Measurements from ENCODE around the gene FOXB1. TPM values are rescaled to one million over a fixed set of nuclear protein-coding genes. Genes with fewer than 3 reads are reported as not detected.
A peak's percentile ranks its signal among the peaks of the same experiment; 100 is the strongest.

The FOXB1 gene
- polyA plus RNA-seq, 1 donor (not counting 4 experiments of a cell fraction or from before 2014, with no cell fraction given) = not detected

DNA sequence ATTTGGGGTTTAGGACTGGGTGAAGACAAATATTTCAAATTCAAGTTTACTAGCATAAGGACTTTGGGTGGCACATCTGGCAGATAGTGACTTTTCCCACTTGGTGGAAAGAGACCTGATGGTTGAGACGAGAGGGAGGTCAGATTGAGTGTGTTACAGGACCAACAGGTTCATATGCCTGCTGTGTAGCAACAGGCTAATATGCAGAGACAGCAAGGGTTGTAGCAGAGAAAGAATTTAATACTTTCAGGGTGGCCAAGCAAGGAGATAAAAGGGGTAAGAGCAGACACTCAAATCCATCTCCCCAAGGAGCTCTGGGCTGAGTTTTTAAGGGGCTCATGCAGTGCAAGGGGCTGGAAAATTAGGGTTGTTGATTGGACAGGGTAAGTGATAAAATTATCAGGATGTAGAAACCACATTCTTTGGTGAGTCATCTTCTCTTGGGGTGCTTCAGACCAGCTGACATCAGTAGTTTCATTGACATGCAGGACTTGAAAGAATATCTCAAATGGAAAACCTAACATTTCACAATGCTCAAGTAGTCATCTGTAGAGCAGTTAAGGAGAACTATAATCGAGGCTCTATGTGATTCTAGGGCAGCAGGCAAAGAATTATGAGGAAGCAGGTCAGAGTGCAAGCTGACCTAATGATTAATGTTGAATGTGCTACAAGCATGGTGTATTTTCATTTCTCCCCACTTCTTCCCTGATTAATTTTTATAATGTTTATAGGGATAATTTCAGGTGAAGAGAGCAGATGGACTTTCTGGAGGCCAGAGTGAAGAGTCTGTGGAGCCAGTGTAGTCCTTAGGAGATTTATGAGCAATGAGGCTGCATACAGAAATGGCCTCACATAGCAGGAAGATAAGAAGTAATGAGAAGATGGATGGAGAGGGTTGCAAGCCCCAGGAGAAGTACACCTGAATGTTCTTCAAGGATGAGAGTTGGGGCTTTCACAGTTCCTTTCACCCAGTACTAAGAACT is 13.7 kb downstream of the FOXB1 start:
- Histone ChIP-seq H3K27me3 (ENCODE audit: control insufficient read depth, extremely low read depth, insufficient read depth, low read length) (peaks cover 12% of the 10 kb centered on the region), H3K9me1 (ENCODE audit: control insufficient read depth, extremely low read depth, insufficient read depth, low read length) (no peaks in the 10 kb centered on the region), H2AFZ (ENCODE audit: control insufficient read depth, low read length) (no peak overlapping the region), H3K79me2 (ENCODE audit: control insufficient read depth, insufficient read depth, low read length) (no peaks in the 10 kb centered on the region), H3K9me3 (ENCODE audit: control insufficient read depth, low read depth, low read length) (no peaks in the 10 kb centered on the region), H3K9ac (ENCODE audit: control insufficient read depth, extremely low read depth, insufficient read depth, low read length) (no peak overlapping the region), H3K27ac (ENCODE audit: control insufficient read depth, insufficient read depth, low read length) (no peak overlapping the region), H3K4me1 (ENCODE audit: control insufficient read depth, extremely low read depth, insufficient read depth, low read length) (peaks cover 18% of the 10 kb centered on the region), H3K4me3 (ENCODE audit: control insufficient read depth in 2 of 3, extremely low read depth in 1 of 3, insufficient read depth in 2 of 3, low read depth in 1 of 3, low read length in 3 of 3) (no peak overlapping the region), H3K36me3 (ENCODE audit: control insufficient read depth in 2 of 2, extremely low read depth in 1 of 2, insufficient read depth in 2 of 2, low read length in 2 of 2) (no peaks in the 10 kb centered on the region), H3K4me2 (ENCODE audit: control insufficient read depth, extremely low read depth, insufficient read depth, low read depth, low read length) (no peak overlapping the region), H4K20me1 (ENCODE audit: control insufficient read depth, extremely low read depth, insufficient read depth, low read length) (no peaks in the 10 kb centered on the region)
- DNase-seq (ENCODE audit: low read depth, low spot score) (no peak), FAIRE-seq (peak; percentile 62)
- TF ChIP-seq, protein P1, sequence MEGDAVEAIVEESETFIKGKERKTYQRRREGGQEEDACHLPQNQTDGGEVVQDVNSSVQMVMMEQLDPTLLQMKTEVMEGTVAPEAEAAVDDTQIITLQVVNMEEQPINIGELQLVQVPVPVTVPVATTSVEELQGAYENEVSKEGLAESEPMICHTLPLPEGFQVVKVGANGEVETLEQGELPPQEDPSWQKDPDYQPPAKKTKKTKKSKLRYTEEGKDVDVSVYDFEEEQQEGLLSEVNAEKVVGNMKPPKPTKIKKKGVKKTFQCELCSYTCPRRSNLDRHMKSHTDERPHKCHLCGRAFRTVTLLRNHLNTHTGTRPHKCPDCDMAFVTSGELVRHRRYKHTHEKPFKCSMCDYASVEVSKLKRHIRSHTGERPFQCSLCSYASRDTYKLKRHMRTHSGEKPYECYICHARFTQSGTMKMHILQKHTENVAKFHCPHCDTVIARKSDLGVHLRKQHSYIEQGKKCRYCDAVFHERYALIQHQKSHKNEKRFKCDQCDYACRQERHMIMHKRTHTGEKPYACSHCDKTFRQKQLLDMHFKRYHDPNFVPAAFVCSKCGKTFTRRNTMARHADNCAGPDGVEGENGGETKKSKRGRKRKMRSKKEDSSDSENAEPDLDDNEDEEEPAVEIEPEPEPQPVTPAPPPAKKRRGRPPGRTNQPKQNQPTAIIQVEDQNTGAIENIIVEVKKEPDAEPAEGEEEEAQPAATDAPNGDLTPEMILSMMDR (optimal IDR thresholded peaks at IDR 0.05 in 1 of 3, IDR thresholded peaks at IDR 0.05 in 1 of 3, conservative IDR thresholded peaks at IDR 0.05 in 1 of 3; ENCODE audit: extremely low read depth in 1 of 3, insufficient read depth in 2 of 3, low read length in 3 of 3) = no peak
- TF ChIP-seq EZH2 (IDR thresholded peaks at IDR 0.05; ENCODE audit: low read length) = no peak
- dilution Hi-C loops (cut with MboI; ENCODE audit: extremely low pct_ligation_motif_present, low sequenced_read_pairs) = no loop called here

DNA sequence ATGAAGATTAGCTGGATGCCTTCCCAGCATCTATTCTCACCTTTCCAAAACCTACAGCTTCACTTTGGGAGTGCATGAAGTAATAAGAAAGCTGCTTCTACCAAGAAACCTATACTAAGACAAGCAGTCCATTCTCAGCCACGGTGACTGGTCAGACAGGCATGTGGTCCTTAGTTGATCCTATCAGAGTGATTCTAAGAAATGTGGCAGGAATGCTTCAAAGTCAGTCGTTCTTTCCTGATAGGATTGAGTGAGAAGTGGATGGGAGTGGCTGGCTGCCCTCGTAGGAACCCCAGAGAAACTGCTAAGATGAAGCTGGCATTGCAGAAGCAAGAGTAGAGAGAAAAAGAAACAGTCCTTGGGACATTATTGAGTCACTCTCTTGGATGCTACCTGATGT is 16.6 kb downstream of the FOXB1 start:
- Histone ChIP-seq H3K9me1 (ENCODE audit: control insufficient read depth, extremely low read depth, insufficient read depth, low read length) (no peaks in the 10 kb centered on the region), H4K20me1 (ENCODE audit: control insufficient read depth, extremely low read depth, insufficient read depth, low read length) (no peaks in the 10 kb centered on the region), H3K9ac (ENCODE audit: control insufficient read depth, extremely low read depth, insufficient read depth, low read length) (no peak overlapping the region), H3K27me3 (ENCODE audit: control insufficient read depth, extremely low read depth, insufficient read depth, low read length) (no peaks in the 10 kb centered on the region), H3K9me3 (ENCODE audit: control insufficient read depth, low read depth, low read length) (no peaks in the 10 kb centered on the region), H3K36me3 (ENCODE audit: control insufficient read depth in 2 of 2, extremely low read depth in 1 of 2, insufficient read depth in 2 of 2, low read length in 2 of 2) (no peaks in the 10 kb centered on the region), H3K4me1 (ENCODE audit: control insufficient read depth, extremely low read depth, insufficient read depth, low read length) (peaks cover 18% of the 10 kb centered on the region), H3K4me2 (ENCODE audit: control insufficient read depth, extremely low read depth, insufficient read depth, low read depth, low read length) (no peak overlapping the region), H3K27ac (ENCODE audit: control insufficient read depth, insufficient read depth, low read length) (no peak overlapping the region), H3K4me3 (ENCODE audit: control insufficient read depth in 2 of 3, extremely low read depth in 1 of 3, insufficient read depth in 2 of 3, low read depth in 1 of 3, low read length in 3 of 3) (no peak overlapping the region), H3K79me2 (ENCODE audit: control insufficient read depth, insufficient read depth, low read length) (no peaks in the 10 kb centered on the region), H2AFZ (ENCODE audit: control insufficient read depth, low read length) (no peak overlapping the region)
- TF ChIP-seq EZH2 (IDR thresholded peaks at IDR 0.05; ENCODE audit: low read length) = no peak
- TF ChIP-seq, protein P1 (optimal IDR thresholded peaks at IDR 0.05 in 1 of 3, IDR thresholded peaks at IDR 0.05 in 1 of 3, conservative IDR thresholded peaks at IDR 0.05 in 1 of 3; ENCODE audit: extremely low read depth in 1 of 3, insufficient read depth in 2 of 3, low read length in 3 of 3) = no peak
- dilution Hi-C loops (cut with MboI; ENCODE audit: extremely low pct_ligation_motif_present, low sequenced_read_pairs) = no loop called here
- DNase-seq (ENCODE audit: low read depth, low spot score) = no peak
- peak; percentile 78 for FAIRE-seq

All from keratinocyte (primary cell).